NT2/D1 (cell line): ENCODE data around the gene GPR63.

Experiments
- DNase-seq: peaks from one replicate; pipeline ENCODE4 v3.0.0-alpha.2; 2011; ENCODE audit warnings: low read depth, low spot score
- H3K27me3 ChIP-seq: 2 replicates; pipeline ENCODE4 v1.6.0; 2011; ENCODE audit warnings: mild to moderate bottlenecking; ENCODE audit not compliant: insufficient read length, insufficient read depth
- H3K36me3 ChIP-seq: 2 replicates; pipeline ENCODE4 v1.6.1; 2011; ENCODE audit warnings: mild to moderate bottlenecking, low read length, mixed read lengths; ENCODE audit not compliant: insufficient read depth, insufficient read length
- H3K4me1 ChIP-seq: 2 replicates; pipeline ENCODE4 v1.5.1; 2011; ENCODE audit not compliant: insufficient read depth, insufficient read length
- H3K4me3 ChIP-seq: 2 replicates; pipeline ENCODE4 v1.5.1; 2011; ENCODE audit warnings: low read depth; ENCODE audit not compliant: insufficient read length
- H3K9ac ChIP-seq: 2 replicates; pipeline ENCODE4 v1.6.0; 2011; ENCODE audit warnings: low read depth; ENCODE audit not compliant: insufficient read length
- H3K9me3 ChIP-seq: 2 replicates; pipeline ENCODE4 v1.5.1; 2011; ENCODE audit warnings: mild to moderate bottlenecking, low read length; ENCODE audit not compliant: insufficient read depth
- SUZ12 ChIP-seq: IDR thresholded peaks from 2 replicates; pipeline ENCODE4 v1.6.1; 2011; ENCODE audit not compliant: insufficient read length, insufficient read depth; ENCODE audit errors: extremely low read depth
- YY1 ChIP-seq: IDR thresholded peaks from 2 replicates; pipeline ENCODE4 v1.6.1; 2011; ENCODE audit not compliant: insufficient read length, insufficient read depth
- ZNF274 ChIP-seq: IDR thresholded peaks from 2 replicates; pipeline ENCODE4 v1.6.1; 2011; ENCODE audit warnings: mild to moderate bottlenecking, low read depth, low read length

The GPR63 gene

DNA sequence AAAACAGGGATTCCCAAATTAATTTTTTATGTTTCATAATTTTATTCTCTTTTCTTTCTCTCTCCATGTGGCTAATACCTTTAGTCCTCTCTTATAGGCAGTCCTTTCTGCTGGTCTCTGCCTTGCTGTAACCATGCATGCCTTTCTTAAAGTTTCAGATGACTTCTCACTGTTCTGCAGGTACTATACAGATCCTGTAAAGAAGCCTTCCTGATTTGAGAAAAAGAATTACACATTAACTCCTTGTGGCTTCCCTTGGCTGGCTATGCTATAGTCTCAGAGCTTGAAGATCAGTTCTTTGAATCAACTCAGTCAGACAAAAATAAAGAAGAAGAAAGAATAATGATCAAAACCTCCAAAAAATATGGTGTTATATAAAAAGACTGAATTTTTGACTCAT is 7.3 kb upstream of the GPR63 start:
- H3K4me1 ChIP-seq, result no peaks in the 10 kb centered on the region
- TF ChIP-seq SUZ12 (no peak), YY1 (no peak), ZNF274 (no peak)
- DNase-seq, result no peak
- no peak overlapping the region for H3K4me3 ChIP-seq
- H3K36me3 ChIP-seq, result no peaks in the 10 kb centered on the region
- H3K27me3 ChIP-seq, result no peaks in the 10 kb centered on the region
- H3K9ac ChIP-seq, result no peak overlapping the region
- H3K9me3 ChIP-seq, result no peaks in the 10 kb centered on the region; the same call in 1 of the 2 replicates

DNA sequence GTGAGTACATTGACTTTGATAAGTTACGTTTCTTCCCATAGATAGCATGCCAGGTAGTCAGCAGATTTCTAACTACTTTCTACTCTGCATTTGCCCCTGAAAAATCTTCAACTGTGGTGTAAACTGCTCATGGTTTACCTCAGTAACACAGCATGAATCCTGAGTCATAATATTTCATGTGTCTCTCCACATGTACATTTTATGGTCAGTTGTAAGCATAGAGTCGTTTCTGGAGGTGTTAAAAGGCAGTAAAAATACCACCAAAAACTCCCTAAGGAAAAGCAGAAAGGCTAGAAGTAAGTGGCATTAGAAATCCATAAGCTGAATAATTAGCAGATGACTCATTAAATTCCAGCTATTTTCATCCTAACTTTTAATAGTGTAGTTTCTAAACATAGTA is 4.1 kb upstream of the GPR63 start:
- TF ChIP-seq ZNF274 (no peak), SUZ12 (no peak), YY1 (no peak)
- no peak for DNase-seq
- Histone ChIP-seq H3K9ac (no peak overlapping the region), H3K36me3 (no peaks in the 10 kb centered on the region), H3K4me3 (no peak overlapping the region), H3K27me3 (peaks cover 15% of the 10 kb centered on the region), H3K9me3 (no peaks in the 10 kb centered on the region), H3K4me1 (no peaks in the 10 kb centered on the region)

DNA sequence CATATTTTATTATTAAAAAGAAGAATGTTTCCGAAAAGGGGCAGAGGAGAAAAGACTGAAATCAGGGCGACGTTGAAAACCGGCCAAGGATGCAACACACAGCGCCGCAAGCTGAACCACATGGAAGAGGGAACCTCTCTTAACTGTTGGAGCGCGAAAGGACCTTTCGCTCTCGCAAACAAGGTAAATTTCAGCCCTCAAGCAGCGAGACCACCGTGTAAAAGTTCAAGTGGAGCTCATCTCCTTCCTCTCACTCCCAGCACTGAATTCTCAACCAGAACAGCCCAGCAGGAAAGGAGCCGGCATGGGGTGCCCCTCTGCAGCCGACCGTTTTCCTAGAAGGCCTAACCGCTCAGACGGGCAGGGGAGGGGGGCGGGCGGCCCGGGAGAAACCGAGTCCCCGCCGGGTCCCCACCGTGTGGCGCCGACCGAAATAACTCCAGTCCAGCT is 621 bp downstream of the GPR63 start:
- H3K4me3 ChIP-seq, result peak overlapping the region; percentile 80
- peaks cover 15% of the 10 kb centered on the region for H3K27me3 ChIP-seq
- no peaks in the 10 kb centered on the region for H3K9me3 ChIP-seq
- H3K4me1 ChIP-seq, result no peaks in the 10 kb centered on the region
- TF ChIP-seq YY1 (no peak), ZNF274 (no peak), SUZ12 (no peak)
- DNase-seq, result no peak
- peak overlapping the region; percentile 85 for H3K9ac ChIP-seq
- H3K36me3 ChIP-seq, result no peaks in the 10 kb centered on the region

DNA sequence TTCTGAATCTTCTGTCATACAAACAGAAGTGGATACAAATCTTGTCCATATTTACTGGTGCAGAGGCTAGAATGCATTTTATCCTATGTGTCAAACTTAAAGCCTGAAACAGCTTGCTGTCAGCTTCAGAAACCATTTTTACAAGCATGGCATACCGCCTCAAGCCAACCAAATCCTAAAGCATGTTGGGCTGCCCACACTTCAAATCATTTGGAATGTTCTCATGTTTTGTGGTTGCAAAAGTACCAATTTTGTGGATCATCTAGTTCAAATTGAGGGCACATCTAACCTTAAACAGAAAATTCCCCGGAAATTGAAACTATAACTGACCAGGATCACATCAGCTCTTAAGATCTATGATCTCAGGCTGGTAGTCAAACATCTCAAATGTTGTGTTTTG is 3.2 kb downstream of the GPR63 start:
- Histone ChIP-seq H3K9ac (no peak overlapping the region), H3K4me1 (no peaks in the 10 kb centered on the region), H3K36me3 (peaks cover 6% of the 10 kb centered on the region), H3K9me3 (no peaks in the 10 kb centered on the region), H3K4me3 (no peak overlapping the region), H3K27me3 (peaks cover 15% of the 10 kb centered on the region)
- DNase-seq, result no peak
- TF ChIP-seq YY1 (no peak), ZNF274 (no peak), SUZ12 (no peak)

DNA sequence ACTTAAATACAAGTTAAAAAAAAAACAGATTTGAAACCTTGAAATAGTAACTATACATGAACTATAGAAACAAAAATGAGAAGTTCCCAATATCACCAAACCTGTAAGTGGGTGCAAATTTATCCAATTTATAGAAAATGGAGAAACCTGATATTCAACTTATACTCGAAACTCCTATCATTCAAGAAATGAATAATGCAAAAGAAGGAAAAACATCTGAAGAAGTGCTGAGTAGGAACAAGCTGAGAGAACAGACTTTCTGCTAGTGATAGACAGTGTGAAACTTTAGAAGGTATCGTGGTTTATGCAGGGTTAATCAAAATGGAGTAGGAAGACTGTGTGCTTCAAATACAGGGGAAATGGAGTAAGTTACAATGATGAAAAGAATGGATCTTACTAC is 4.5 kb downstream of the GPR63 start:
- no peak for TF ChIP-seq YY1
- TF ChIP-seq SUZ12, result no peak
- no peak for TF ChIP-seq ZNF274
- H3K36me3 ChIP-seq, result peaks cover 7% of the 10 kb centered on the region
- no peaks in the 10 kb centered on the region for H3K9me3 ChIP-seq
- H3K4me3 ChIP-seq, result no peak overlapping the region
- no peaks in the 10 kb centered on the region for H3K4me1 ChIP-seq
- DNase-seq, result no peak
- no peak overlapping the region for H3K9ac ChIP-seq
- peaks cover 3% of the 10 kb centered on the region for H3K27me3 ChIP-seq

DNA sequence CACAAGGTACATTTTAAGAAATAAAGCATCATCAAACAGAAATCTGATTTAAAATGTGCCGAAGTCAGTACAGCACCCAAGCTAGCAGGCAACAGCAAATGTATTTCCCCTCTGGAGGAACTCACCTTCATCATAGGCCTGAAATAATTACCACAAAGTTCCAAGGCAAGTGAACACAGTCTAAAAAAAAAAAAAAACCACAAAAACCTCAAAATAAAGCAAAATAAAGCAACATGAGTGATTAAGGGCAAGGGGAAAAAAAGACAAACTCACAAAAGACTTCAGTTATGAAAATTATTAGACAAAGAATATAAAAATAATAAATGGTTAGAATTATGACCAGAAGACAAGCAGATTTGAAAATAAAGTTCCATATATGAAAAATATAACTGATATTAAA is 10.4 kb downstream of the GPR63 start:
- TF ChIP-seq ZNF274 (no peak), YY1 (no peak), SUZ12 (no peak)
- H3K9me3 ChIP-seq, result no peaks in the 10 kb centered on the region
- no peaks in the 10 kb centered on the region for H3K4me1 ChIP-seq
- no peaks in the 10 kb centered on the region for H3K27me3 ChIP-seq
- H3K36me3 ChIP-seq, result peaks cover 7% of the 10 kb centered on the region
- H3K4me3 ChIP-seq, result no peak overlapping the region
- no peak for DNase-seq
- H3K9ac ChIP-seq, result no peak overlapping the region

DNA sequence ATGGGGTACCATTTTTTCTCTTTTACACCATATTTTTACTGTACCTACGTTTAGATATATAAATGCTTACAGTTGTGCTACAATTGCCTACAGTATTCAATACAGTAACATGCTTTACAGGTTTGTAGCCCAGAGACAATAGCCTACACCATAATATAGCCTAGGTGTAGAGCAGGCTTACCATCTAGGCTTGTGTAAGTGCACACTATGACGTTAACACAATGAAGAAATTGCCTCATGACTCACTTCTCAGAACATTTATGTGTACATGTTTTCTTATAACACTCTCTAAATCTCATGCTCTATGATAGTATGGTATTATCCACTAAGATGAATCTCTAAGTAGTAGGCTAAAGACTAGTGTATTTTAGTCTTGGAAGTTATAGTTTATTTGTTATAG is 13.5 kb downstream of the GPR63 start:
- TF ChIP-seq YY1 (no peak), ZNF274 (no peak), SUZ12 (no peak)
- no peak for DNase-seq
- Histone ChIP-seq H3K36me3 (no peaks in the 10 kb centered on the region), H3K9ac (no peak overlapping the region), H3K4me3 (no peak overlapping the region), H3K27me3 (no peaks in the 10 kb centered on the region), H3K9me3 (no peaks in the 10 kb centered on the region), H3K4me1 (no peaks in the 10 kb centered on the region)

DNA sequence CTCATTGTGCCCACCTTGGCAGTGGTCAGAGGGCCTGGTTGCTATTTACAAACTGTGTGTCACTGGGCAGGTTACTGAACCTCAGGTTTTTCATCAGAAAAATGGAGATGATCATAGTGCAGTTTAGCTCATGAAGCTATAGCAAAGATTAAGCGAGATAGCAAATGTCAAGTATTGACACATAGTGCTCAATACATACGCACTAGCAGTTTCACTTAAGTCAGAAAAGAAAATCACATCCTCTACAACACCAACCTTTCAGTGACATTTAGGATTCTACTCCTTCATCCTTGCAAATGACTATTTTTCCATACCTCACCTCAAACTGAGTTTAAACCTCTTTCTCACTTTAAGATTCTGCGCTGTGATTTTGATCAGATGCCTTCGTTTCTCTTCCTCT is 16.2 kb downstream of the GPR63 start:
- H3K9ac ChIP-seq, result no peak overlapping the region
- no peaks in the 10 kb centered on the region for H3K9me3 ChIP-seq
- no peak for TF ChIP-seq ZNF274
- TF ChIP-seq YY1, result no peak
- no peak for TF ChIP-seq SUZ12
- no peaks in the 10 kb centered on the region for H3K27me3 ChIP-seq
- H3K4me1 ChIP-seq, result no peaks in the 10 kb centered on the region
- H3K36me3 ChIP-seq, result no peaks in the 10 kb centered on the region
- no peak overlapping the region for H3K4me3 ChIP-seq
- DNase-seq, result no peak
